GM19467 (cell line): ENCODE results near the gene BAHCC1.

Experiments
- ATAC-seq: cut with Tn5 transposase; IDR thresholded peaks from one replicate; pipeline ENCODE4 v1.9.1; 2021; ENCODE audit warnings: mild to moderate bottlenecking, moderate library complexity; ENCODE audit not compliant: unreplicated experiment

The BAHCC1 gene

DNA sequence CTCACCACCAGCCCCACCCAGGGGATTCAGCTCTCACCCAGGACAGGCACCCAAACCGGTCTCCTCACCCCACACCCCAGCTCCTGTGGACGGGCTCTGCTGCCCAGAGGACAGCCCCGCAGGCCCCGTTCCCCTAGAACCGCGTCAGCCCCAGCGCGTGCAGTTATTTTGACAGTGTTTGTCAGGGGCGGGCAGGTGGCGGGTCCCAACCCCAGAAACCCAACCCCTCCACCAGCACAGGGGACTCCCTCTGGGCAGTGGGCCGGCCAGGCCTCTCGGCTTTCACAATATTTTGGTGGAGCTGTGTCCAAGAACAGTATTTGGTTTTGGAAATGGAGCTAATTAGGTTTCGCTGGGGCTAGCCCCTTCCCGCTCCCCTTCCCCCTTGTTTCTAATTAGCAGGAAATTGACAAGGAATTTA is 44.8 kb downstream of the BAHCC1 start:
- ATAC-seq = no peak

DNA sequence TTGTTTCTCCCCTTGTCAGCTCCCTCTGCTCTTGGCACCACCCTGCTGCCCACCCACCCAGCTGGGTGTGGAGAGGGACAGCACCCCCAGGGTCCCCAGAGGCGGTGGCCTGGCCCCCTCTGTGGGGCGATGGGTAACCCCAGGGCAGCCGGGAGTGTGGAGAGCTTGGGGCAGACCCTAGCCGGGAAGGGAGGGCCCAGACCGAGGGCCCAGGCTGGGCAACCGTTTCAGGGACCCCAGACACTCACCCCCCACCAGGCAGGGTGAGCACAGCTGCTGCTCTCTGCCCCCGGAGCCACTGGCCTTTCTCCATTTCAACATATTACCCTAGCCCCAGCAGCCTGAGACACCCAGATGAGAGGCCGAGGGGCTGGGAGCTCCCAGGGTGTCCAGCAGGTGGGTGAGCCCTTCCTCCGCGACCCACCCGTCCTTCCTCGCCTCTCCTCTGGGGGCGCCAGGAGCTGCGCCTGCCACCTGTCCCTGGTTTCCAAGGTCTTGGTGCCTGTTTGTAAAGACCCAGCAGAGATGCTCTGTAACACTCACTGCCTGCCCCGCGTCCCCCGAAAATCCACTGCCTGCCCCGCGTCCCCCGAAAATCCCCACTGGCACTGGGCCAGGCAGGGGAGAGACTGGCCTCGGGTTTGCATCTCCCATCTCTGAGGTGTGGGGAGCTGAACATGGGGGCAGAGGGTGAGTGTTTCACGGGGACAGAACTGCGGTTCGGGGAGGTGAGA is 45.4 kb downstream of the BAHCC1 start:
- no peak for ATAC-seq

DNA sequence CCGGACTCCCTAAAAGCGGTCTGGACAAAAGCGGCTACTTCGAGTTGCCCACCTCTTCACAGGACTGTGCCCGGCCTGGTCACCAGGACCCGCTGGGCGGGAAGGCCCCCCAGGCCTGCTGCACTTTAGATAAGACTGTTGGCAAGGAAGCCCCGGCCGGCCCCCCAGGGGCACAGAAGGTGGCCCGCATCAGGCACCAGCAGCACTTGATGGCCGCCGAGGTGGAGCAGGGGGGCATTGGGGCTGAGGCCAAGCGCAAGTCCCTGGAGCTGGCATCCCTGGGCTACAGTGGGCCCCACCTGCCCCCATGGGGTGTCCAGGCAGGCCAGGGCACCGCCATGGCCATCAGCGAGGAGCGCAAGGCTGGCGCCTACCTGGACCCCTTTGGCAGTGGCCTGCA is 47.5 kb downstream of the BAHCC1 start:
- ATAC-seq = no peak

DNA sequence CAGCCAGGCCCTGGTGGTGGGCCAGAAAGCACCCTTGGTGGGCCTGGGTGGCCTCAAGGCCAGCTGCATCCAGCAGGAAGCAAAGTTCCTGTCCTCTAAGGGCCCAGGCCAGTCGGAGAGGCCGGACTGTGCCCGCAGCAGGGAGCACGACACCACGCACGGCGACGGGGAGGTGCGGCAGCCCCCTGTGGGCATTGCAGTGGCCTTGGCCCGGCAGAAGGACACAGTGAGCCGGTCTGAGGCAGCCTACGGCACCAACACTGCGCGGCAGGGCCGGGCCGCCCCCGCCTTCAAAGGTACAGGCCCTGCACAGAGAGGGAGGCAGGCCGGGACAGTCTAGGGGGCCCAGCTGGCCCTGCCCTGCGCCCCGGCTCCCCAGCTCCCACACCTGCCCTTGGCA is 48.0 kb downstream of the BAHCC1 start:
- ATAC-seq = no peak

DNA sequence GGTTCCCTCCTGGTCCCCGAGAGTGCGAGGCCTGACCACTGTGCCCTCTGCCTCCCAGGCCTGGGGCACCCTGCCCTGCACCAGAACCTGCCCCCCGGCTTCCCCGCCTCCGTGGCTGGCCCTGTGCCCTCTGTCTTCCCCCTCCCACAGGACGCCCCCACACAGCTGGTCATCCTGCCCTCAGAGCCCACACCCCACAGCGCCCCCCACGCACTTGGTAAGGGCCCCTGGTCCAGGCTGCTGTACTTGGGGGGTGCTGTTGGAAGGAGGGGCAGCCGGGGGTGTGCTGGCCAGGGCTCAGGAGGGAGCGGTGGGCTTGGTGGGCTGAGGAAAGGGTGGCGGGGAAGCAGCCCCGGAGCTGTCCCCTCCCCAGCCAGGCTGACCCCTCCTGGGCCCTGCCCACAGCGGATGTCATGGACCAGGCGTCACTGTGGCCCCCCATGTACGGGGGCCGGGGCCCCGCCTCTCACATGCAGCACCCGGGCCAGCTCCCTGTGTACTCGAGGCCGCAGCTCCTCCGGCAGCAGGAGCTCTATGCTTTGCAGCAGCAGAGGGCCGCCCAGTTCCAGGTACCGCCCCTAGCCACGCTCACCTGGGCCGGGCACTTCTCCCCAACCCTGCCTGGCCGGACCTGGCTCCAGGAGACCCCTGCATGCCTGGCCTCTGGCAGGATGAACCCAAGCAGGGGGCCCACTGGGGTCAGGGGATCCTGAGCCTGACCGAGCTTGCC is 49.5 kb downstream of the BAHCC1 start:
- no peak for ATAC-seq

DNA sequence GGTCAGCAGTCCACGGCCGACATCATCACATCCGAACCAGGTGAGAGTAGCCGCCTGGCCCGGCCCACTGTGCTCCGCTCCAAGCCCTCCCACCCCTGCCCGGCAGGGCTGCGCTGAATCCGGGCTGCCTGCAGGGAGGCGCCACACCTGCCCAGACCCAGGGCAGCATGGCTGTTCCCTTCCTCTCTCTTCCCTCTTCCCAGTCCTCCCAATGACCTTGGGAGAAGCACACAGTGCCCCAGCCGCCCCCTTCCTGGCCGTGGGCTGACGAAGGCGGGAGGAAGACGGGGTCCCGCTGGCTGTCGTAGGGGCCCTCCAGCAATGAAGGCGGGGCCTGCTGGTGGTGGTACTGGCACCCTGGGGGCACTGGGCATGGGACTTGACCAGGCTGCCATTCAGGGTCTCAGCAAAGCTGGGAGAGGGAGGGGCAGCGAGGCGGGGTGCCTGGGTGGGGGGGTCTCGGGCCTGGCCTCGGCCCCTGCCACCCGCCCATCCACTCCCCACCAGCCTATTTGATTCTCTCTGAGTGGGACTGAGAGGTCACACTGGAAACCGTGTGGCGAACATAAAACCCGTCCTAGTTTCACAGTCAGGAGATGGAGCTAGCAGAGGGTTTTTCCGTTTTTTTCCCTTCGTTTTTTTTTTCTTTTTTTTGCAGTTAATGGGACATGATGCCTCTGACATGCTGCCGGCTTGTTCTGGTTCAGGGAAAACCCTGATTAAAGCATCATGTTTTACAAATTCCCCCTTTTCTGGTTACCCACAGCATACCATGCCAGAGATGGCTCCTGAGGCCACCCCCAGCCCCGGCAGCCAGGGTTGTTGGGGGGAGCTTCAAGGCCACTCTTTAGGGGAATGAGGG is 50.6 kb downstream of the BAHCC1 start:
- no peak for ATAC-seq

DNA sequence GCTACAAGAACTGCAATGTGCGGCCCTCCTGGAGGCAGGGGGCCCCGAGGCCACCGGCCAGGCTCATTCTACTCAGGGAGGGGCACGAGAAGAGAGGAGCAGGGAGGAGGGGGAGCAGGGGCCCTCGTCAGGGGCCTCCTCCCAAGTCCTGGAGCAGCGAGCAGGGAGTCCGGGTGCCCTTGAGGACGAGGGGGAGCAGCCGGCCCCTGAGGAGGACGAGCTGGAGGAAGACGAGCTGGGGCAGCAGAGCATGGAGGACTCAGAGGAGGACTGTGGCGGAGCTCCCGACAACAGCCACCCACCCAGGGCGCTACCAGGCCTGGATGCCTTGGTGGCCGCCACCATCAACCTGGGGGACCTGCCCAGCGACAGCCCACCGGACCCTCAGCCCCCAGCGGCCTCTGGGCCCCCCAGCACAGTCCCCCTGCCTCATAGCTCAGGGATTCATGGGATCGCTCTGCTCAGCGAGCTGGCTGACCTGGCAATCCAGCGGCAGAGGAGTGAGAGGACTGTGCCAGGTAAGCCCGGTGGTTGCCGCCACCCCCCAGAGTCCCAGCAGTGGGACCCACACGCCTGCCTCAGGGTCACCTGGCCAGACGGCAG is 52.2 kb downstream of the BAHCC1 start:
- no peak for ATAC-seq

DNA sequence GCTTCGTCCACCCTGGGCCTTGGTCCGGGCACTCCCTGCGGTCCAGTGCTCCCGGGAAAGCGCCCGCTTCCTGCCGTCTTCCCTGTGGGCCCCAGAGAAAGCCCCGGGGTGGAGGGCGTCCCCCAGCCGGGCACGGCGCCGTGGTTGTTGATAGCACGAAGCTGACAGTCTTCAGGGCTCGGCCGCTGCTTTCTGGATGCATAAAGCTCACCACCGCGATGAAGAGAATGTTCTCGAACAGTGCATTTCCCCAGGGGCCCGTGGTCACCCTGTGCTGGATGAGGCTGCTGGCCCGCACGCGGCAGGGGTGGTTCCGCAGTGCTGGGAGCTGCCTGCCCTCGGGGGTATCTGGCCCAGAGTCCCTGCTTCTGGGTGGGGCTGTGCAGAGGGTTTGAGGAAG is 53.2 kb downstream of the BAHCC1 start:
- ATAC-seq = no peak

DNA sequence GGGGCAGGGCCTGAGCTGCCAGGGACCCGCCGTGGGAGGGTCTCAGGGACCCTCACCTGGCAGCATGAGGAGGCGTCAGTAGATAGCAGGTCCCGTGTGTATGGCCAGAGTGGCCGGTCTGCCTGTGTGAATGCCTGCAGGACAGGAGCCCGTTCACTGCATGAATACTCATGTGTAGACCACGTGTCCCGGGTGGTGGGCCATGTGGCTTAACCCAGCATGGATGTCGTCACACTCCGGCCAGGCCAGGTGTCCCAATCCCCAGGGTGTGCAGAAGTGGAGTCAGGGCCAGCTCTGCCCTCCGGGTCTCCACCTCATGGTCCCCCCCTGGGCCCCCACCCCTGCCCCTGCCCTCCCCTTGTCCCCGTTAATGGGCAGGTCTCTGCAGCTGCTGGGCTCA is 53.7 kb downstream of the BAHCC1 start:
- ATAC-seq = no peak

DNA sequence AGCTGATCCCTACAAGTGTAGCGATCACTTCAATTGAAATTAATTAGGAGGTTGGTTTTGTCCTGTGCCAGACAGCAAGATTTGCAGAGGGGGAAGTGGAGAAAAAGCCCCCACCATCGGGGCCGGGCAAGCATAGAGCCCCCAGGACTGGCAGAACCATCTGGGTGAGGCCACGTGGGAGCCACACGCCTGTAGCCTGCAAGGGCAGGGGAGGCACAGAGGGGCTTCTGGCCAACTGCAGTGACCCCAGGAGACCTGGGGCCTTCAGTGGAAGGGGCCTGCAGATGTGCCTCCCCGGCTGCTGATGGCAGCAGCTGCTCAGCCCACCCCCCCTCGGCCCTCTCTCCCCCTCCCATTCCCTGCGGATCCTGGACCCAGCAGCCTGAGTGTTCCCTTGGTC is 54.1 kb downstream of the BAHCC1 start:
- ATAC-seq = no peak

DNA sequence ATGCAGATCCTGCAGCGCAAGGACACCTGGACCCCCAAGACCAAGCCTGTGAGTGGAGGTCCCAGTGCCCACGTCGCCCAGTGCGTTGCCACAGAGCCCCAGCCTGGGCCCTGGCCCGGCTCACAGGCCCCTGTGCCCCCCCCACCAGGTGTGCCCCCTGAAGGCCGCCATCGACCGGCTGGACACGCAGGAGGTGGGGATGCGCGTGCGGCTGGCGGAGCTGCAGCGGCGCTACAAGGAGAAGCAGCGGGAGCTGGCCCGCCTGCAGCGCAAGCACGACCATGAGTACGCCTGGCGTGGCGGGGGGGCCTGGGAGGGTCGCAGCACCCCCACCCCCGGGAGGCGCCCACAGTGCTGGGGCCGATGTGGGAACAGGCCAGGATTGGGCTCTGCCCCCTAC is 56.6 kb downstream of the BAHCC1 start:
- ATAC-seq = no peak

DNA sequence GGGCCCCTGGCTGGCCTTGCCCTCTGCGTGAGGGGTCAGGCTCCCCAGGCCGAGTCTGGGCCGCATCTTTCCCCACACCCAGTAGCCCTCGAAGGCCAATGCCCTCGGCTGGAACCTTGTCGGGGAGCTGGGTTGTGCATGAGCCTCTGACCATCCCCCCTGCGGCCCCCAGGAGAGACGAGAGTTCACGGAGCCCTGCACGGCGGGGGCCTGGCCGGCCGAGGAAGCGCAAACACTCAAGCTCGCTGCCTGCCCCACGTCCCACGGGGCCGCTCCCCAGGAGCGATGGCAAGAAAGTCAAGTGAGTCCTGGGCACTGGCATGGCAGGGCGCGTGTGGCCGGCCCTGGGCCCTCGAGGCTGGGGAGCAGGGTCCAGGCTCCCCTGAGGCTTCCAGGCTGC is 57.3 kb downstream of the BAHCC1 start:
- no peak for ATAC-seq

DNA sequence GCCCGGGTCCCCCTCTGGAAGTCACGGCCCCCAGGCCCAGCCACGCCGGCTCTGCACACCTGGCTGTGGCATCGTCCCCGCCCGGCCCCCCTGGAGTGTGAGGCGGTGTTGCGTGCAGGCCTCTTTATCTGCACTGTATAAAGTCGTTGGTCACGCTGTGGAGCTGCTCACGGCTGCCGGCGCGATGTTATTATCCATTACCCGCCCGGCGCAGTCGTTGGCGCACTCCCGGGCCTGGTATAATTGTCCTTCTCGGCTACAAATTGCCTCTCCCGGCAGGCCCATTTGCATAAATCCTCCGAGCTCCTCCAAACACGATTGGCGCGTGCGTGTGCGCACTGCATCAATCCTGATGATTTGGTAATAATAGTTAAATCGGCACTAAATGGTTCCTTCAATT is 57.8 kb downstream of the BAHCC1 start:
- ATAC-seq = no peak

DNA sequence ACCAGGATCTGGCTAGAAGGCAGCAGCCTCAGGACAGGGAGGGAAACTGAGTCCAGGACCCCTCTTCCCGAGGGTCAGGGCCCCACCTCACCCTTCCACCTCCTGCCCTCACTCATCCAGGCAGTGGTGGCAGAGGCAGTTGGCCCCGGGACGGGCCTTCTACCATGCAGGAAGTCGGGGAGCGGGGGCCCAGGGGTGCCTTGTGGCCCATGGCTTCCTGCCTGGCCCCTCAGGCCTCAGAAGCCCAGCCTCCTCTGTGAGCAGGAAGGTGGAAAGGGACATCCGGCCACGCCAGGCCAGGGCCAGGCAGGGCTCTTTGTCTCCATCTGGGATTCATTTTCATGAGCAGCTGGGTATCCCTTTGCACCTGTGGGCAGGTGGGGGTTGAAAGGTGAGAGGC is 58.5 kb downstream of the BAHCC1 start:
- ATAC-seq = no peak

DNA sequence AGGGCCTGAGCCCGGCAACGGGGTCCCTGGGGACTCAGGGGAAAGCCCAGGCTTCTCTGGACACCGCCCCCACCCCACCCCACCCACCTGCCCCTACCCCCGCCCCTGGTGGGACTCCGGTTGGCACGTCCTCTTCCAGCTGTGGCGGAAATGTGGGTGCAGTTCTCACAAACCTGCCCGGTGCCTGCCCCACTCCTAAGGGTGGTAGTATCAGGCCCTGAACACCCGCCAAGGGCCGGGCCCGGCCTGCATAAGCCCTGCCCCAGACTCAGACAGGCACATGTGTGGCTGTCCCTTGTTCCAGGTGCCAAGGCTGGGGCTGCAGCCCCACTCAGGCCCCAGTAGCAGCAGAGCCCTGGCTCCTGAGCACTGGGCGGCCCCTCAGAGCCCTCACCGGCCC is 59.2 kb downstream of the BAHCC1 start:
- no peak for ATAC-seq

DNA sequence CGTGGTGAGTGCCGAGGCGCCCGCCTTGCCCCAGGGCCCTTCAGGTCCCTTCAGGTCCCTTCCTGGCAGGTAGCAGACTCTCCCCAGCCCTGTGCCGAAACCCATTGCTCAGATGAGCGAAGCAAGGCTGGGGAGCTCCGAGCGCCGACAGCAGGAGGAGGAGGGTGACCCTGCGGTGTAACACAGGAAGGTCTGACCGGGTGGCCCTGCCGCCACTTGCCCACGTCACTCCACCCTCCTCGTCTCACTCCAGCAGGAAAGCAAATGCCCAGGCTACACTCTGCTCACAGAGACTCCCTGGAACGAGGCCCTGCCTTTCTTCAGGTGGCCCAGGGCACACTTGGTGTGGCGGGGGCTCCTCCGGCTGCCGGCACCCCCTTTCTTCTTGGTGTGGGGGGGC is 60.1 kb downstream of the BAHCC1 start:
- ATAC-seq = no peak

DNA sequence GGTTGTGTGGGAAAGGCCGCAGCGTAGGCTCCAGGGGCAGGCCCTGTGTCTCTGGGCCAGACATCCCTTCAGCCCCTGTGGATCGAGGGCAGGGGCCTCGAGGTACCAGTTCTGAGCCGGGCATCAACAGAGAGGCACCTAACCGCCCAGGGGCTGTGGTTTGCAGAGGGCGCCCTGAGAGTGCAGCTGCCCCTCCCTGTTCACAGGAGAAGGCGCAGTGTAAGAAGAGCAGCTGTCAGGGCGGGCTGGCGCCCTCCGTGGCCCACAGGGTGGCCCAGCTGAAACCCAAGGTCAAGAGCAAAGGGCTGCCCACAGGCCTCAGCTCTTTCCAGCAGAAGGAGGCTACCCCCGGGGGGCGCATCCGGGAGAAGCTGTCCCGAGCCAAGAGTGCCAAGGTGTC is 60.8 kb downstream of the BAHCC1 start:
- no peak for ATAC-seq

DNA sequence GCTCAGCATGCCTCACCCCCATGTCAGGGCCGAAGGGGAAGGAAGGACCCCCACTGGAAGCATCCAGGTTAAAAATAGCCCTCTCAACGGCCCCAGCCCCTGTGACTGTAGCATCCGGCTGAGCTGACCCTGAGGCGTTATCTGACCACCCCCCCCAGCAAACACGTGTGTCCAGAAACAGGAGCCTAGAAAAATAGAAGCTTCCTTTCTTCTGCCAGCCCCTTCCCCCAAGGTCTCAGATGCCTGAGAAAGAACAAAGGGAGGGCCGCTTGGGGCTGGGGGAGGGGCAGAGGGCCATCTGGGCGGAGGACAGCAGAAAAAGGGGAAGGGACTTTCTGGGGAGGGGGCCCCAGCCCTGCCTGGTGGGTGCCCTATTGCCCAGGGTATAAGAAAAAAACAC is 61.5 kb downstream of the BAHCC1 start:
- ATAC-seq = no peak

DNA sequence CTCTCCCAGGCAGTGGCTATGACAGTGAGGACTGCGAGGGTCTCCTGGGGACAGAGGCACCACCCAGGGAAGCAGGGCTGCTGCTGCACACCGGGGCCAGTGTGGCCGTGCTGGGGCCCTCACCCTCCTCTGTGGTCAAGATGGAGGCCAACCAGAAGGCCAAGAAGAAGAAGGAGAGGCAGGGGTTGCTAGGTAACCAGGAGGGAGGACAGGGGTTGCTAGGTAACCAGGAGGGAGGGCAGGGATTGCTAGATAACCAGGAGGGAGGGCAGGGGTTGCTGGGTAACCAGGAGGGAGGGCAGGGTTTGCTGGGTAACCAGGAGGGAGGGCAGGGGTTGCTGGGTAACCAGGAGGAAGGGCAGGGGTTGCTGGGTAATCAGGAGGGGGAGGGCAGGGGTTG is 62.1 kb downstream of the BAHCC1 start:
- ATAC-seq = no peak

DNA sequence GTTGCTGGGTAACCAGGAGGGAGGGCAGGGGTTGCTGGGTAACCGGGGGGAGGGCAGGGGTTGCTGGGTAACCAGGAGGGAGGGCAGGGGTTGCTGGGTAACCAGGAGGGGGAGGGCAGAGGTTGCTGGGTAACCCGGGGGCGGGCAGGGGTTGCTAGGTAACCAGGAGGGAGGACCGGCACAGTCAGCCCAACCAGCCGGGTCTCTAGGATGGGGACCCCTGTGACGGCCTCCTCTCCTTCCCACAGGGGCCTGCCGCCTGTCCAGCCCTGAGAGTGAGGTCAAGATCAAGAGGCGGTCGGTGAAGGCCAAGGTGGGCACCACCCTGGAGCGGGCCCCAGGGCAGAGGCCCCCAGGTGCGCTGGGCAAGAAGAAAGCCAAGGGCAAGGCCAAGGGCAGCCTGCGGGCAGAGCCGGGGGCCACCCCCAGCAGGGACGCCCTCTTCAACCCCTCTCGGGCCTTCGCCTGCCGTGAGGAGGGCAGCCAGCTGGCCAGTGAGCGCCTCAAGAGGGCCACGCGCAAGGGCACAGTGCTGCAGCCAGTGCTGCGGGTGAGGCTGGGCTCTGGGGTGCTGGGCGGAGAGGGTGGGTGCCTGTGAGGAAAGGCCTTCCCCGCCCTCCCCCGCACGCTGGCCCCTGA is 62.8 kb downstream of the BAHCC1 start:
- no peak for ATAC-seq

DNA sequence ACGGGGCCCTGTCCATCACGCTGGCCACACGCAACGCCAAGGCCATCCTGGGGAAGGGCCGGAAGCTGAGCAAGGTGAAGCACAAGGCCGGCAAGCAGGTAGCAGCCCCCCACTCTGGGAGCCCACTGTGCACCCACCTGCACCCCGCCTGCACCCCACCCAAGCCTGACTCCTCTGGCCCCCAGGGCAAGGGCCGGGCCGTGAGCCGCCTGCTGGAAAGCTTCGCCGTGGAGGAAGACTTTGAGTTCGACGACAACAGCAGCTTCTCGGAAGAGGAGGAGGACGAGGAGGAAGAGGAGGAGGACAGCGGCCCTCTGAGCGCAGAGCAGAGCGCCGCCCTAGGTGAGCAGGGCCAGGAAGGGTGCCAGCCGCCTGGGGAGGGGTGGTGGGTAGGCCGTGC is 63.4 kb downstream of the BAHCC1 start:
- no peak for ATAC-seq
